DMS53 treated with DMSO at 0.1 percent for 48 hours (cell line): ENCODE results near the gene CDH11.

Experiments used
- DNase-seq: peaks from one replicate; lab custom pipeline; 2025; ENCODE audit not compliant: unreplicated experiment; lab: John Stamatoyannopoulos, UW

Gene CDH11

GRCh38 chr16:65121870-65122723, at the start of gene CDH11:
TSS of gene CDH11 (minus strand) at chr16:65122063. CDS start at chr16:65004869, 117,194 bp downstream.
- DNase-seq = no peak

- no peak for DNase-seq
Observed at GRCh38 chr16:65154321-65154720, 32.5 kb upstream of the CDH11 start.

- no peak for DNase-seq
Observed at GRCh38 chr16:65153365-65154105, 31.7 kb upstream of the CDH11 start.

GRCh38 chr16:65148804-65149203, 26.9 kb upstream of the CDH11 start:
- no peak for DNase-seq

- DNase-seq = no peak
Observed at GRCh38 chr16:65142276-65142675, 20.4 kb upstream of the CDH11 start.

GRCh38 chr16:65136681-65137080, 14.8 kb upstream of the CDH11 start:
- no peak for DNase-seq

GRCh38 chr16:65126845-65127624, 5.2 kb upstream of the CDH11 start:
- no peak for DNase-seq

- no peak for DNase-seq
Observed at GRCh38 chr16:65125871-65126270, 4.0 kb upstream of the CDH11 start.

- DNase-seq = no peak
Observed at GRCh38 chr16:65125322-65125721, 3.5 kb upstream of the CDH11 start.

- no peak for DNase-seq
Observed at GRCh38 chr16:65124596-65124995, 2.7 kb upstream of the CDH11 start.

GRCh38 chr16:65124212-65124548, 2.3 kb upstream of the CDH11 start:
- DNase-seq = no peak

- DNase-seq = no peak
Observed at GRCh38 chr16:65123396-65124211, 1.7 kb upstream of the CDH11 start.

GRCh38 chr16:65122724-65123395, 997 bp upstream of the CDH11 start:
- no peak for DNase-seq

GRCh38 chr16:65120831-65121721, 787 bp downstream of the CDH11 start:
- no peak for DNase-seq

- no peak for DNase-seq
Observed at GRCh38 chr16:65120461-65120830, 1.4 kb downstream of the CDH11 start.

GRCh38 chr16:65119901-65120401, 1.9 kb downstream of the CDH11 start:
- DNase-seq = no peak

- no peak for DNase-seq
Observed at GRCh38 chr16:65119435-65119834, 2.4 kb downstream of the CDH11 start.

- DNase-seq = no peak
Observed at GRCh38 chr16:65118871-65119270, 3.0 kb downstream of the CDH11 start.

GRCh38 chr16:65117811-65118448, 3.9 kb downstream of the CDH11 start:
- DNase-seq = peak; percentile 42
